ENCODE results near the gene MTUS2. TPM values are rescaled to one million over a fixed set of nuclear protein-coding genes. Genes with fewer than 3 reads are reported as not detected.

Gene MTUS2
- total and polyA plus RNA-seq, 2 experiments from 2014 or later, result 0.27 to 0.38 TPM

- Mint-ChIP-seq H3K4me1 (no peaks in the 10 kb centered on the region), H3K27me3 (ENCODE audit: insufficient read depth, low read depth, poor library complexity) (no peaks in the 10 kb centered on the region), H3K9me3 (peaks cover 3% of the 10 kb centered on the region; the same call in 2 of the 3 replicates), H3K4me3 (no peak overlapping the region), H3K36me3 (ENCODE audit: low read depth) (peaks cover 2% of the 10 kb centered on the region; the same call in 1 of the 3 replicates), H3K27ac (no peak overlapping the region)
- H3K4me1 ChIP-seq (ENCODE audit: insufficient read depth), result no peaks in the 10 kb centered on the region
- no peaks in the 10 kb centered on the region for H3K36me3 ChIP-seq (ENCODE audit: insufficient read depth)
- no peaks in the 10 kb centered on the region for H3K79me2 ChIP-seq (replicated peaks; ENCODE audit: insufficient read depth)
- H3K27me3 ChIP-seq (ENCODE audit: insufficient read depth), result no peaks in the 10 kb centered on the region
- no peak overlapping the region for H2AFZ ChIP-seq
- H3K4me2 ChIP-seq, result no peak overlapping the region
- DNase-seq (ENCODE audit: low spot score), result no peak
- no peaks in the 10 kb centered on the region for H4K20me1 ChIP-seq (replicated peaks; ENCODE audit: insufficient read depth)
- no peak overlapping the region for H3K27ac ChIP-seq (ENCODE audit: low read depth)
- ATAC-seq, result no peak
- H3K4me3 ChIP-seq, result no peak overlapping the region
- peaks cover 4% of the 10 kb centered on the region; the same call in 1 of the 2 replicates for H3K9me2 ChIP-seq (ENCODE audit: insufficient read depth)
- no peaks in the 10 kb centered on the region for H3F3A ChIP-seq (replicated peaks; ENCODE audit: low read depth)
- TF ChIP-seq REST (IDR thresholded peaks at IDR 0.05; ENCODE audit: unreplicated experiment) (no peak), ZNF114 (CRISPR knock-in tag; IDR thresholded peaks at IDR 0.05) (no peak)
These were observed 559.7 kb downstream of the MTUS2 start for GRCh38 chr13:29379865-29380264.

- Histone ChIP-seq H3K4me2 (no peak overlapping the region), H4K20me1 (replicated peaks; ENCODE audit: insufficient read depth) (no peaks in the 10 kb centered on the region), H3K4me3 (no peak overlapping the region), H3K27me3 (ENCODE audit: insufficient read depth) (no peaks in the 10 kb centered on the region), H3K4me1 (ENCODE audit: insufficient read depth) (no peaks in the 10 kb centered on the region), H3K79me2 (replicated peaks; ENCODE audit: insufficient read depth) (no peaks in the 10 kb centered on the region), H3K27ac (ENCODE audit: low read depth) (no peak overlapping the region), H3F3A (replicated peaks; ENCODE audit: low read depth) (no peaks in the 10 kb centered on the region), H3K36me3 (ENCODE audit: insufficient read depth) (no peaks in the 10 kb centered on the region), H2AFZ (no peak overlapping the region), H3K9me2 (ENCODE audit: insufficient read depth) (peaks cover 4% of the 10 kb centered on the region; the same call in 1 of the 2 replicates)
- H3K27ac Mint-ChIP-seq, result no peak overlapping the region
- peaks cover 2% of the 10 kb centered on the region; the same call in 1 of the 3 replicates for H3K36me3 Mint-ChIP-seq (ENCODE audit: low read depth)
- ATAC-seq, result no peak
- DNase-seq (ENCODE audit: low spot score), result no peak
- H3K4me1 Mint-ChIP-seq, result 0 out of 3 replicates have a peak, but pooled peaks cover 2% of the 10 kb centered on the region
- peaks cover 3% of the 10 kb centered on the region for H3K9me3 Mint-ChIP-seq
- no peaks in the 10 kb centered on the region for H3K27me3 Mint-ChIP-seq (ENCODE audit: insufficient read depth, low read depth, poor library complexity)
- no peak overlapping the region for H3K4me3 Mint-ChIP-seq
- TF ChIP-seq CTCF (conservative IDR thresholded peaks at IDR 0.05; ENCODE audit: low read depth in 2 of 2) (no peak), ZNF462 (CRISPR knock-in tag; IDR thresholded peaks at IDR 0.05) (no peak), POLR2AphosphoS5 (IDR thresholded peaks at IDR 0.05; ENCODE audit: low read depth) (no peak), REST (IDR thresholded peaks at IDR 0.05; ENCODE audit: unreplicated experiment) (no peak), STAT1 (IDR thresholded peaks at IDR 0.05; ENCODE audit: unreplicated experiment) (no peak)
These were observed 561.9 kb downstream of the MTUS2 start for GRCh38 chr13:29382021-29382420.
